HG02759 (cell line): ENCODE results near the gene MAFG.

ENCODE experiments used
- ATAC-seq: cut with Tn5 transposase; IDR thresholded peaks from one replicate; pipeline ENCODE4 v1.9.1; 2021; ENCODE audit warnings: mild to moderate bottlenecking, moderate library complexity; ENCODE audit not compliant: unreplicated experiment

Gene MAFG

DNA sequence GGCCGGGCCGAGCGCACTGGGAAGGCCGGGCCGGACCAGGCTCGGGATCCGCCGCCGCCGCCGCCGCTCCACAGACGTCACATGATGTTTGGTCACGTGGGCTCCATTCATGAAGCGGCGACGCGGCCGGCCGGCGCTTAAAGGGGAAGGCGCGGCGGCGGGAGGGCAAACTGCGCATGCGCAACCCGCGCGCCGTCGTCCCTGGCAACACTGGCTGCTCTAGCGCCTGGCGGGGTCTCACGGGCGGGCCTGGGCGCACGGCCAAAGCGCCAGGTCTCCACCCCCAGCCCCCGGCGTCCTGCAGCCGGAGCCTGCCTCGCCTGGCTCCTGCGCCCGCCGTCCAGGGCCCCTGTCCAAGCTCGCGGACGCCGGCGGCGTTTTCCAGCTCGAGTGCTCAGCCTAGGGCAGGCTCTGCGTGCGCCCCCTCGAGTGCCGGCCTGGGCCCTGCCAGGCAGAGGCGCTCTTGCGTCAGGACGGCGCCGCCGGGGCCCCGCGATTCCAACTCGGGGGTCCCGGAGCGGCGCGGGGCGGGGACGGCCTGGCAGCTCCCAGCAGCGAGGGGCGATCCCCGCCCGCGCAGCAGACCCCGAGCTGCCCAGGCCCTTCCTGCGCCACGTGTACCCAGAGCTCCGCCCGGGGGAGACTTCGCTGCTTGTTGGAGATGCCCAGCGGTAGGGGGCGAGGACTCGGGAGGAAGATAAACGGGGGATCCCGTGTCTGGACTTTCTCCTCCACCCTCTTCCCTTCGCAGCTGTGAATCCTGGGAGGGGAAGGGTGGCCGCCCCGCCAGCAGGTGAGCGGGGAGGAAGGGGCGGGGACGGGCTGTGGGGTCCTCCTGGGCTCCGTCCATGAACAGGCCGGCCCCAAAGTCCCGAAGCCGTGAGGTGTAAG lies at the start of gene MAFG:
Gene MAFG, minus strand, starts transcription at position 83 of the 891 bp plus-strand sequence. CDS start 4,550 bp downstream, outside the sequence.
- peak; percentile 62 for ATAC-seq

DNA sequence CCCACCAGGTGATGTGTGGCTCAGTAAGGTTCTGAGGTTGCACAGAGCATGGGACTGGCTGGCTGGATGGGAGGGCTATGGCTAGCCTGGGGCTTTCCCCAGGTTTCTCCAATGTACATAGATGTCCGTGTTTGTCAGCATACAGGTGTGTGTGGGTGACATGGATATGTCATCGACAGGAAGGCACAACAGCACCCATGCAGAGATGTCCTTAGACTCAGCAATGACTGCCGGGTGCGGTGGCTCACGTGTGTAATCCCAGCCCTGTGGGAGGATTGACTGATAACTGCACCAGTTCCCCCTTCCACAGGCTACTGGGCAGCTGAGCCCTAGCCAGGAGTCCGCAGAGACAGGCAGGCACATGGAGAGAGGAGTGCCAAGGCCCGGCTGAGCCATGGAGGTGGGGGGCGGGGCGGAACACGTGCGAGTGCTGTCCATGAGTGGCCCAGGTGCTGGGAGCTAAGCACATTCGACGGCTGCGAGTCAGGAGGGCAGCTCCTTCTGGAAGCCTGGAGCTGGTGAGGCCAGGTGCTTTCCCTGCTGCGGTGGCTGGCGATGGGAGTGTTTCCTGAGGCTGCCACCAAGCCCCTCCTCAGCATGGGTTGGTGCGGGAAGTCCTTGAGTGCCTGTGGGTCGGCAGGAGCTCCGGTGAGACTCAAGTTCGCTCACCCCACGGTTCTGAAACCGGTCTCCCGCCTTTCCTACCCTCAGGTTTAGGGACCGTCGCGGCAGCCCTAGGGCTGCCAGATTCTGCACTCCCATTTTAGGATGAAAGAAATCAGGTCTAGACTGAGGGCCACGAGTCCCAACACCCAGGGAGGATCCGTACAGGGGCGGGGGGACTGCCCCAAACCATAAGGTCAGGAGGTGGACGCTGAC lies 49.0 kb upstream of the MAFG start:
- peak; percentile 2 for ATAC-seq

DNA sequence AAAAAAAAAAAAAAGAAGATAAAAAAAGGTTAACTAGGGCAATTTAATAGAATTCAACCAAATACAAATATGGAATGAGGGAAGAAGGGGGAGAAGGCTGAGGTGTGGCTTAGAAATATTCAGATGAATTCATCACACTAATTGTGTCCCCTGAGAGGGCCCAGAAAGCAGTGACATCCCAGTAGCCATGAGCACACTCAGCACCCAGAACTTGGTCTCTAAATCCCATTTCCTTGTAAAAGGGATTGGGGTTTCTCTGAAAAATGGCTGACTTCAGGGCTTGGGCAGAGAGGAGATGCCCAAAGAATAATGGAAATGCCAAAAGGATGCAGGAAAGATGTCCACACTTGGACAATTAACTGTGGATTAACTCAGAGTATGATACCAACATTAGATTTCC lies 45.9 kb upstream of the MAFG start:
- no peak for ATAC-seq

DNA sequence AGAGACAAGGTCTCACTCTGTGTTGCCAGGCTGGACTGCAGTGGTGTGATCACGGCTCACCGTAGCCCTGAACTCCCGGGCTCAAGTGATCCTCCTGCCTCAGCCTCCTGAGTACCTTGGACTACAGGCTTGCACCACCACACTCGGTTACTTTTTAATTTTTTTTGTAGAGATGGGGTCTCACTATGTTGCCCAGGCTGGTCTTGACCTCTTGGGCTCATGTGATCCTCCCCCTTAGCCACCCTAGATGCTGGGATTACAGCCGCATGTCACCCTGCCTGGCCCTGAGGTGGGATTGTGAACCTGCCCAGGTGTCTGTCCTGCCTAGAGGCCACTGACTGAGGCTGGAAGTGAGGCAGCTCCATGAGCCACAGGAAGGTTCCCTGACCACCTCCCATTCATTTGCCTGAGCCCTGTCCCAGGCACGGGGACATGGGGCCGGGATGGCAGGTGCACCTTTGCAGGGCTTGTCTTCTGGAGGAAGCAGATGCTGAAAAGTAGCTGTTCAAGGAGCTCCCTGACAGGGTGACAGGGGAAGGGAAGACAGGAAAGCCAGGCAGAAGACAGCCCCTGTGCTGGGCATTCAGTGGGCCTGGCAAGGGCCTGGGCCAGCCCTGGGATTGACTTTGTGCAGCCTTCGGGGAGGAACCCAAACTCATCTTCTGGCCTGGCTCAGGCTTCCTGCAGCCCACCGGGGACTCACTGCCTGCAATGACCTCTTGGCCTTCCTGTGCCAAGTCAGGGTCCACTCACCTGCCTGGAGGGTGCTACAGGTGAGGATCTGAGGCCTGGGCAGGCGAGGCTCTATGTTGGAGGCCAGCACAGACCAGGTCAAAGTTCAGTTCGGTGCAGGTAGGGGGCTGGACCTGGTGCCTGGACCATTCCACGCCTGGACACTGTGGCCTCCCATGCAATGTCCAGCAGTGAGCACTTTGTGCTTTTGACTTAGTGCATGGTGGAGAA lies 41.6 kb upstream of the MAFG start:
- ATAC-seq = no peak

DNA sequence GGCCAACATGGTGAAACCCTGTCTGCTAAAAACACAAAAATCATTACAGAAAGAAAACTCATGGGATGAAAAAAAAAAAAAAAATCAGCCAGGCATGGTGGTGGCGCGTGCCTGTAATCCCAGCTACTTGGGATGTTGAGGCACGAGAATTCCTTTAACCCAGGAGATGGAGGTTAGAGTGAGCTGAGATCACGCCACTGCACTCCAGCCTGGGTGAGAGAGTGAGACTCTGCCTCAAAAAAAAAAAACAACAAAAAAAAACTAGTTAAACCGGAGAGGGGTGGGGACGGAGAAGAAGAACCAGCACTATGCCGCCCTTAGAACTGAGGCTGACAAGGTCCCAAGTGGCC lies 40.8 kb upstream of the MAFG start:
- no peak for ATAC-seq

DNA sequence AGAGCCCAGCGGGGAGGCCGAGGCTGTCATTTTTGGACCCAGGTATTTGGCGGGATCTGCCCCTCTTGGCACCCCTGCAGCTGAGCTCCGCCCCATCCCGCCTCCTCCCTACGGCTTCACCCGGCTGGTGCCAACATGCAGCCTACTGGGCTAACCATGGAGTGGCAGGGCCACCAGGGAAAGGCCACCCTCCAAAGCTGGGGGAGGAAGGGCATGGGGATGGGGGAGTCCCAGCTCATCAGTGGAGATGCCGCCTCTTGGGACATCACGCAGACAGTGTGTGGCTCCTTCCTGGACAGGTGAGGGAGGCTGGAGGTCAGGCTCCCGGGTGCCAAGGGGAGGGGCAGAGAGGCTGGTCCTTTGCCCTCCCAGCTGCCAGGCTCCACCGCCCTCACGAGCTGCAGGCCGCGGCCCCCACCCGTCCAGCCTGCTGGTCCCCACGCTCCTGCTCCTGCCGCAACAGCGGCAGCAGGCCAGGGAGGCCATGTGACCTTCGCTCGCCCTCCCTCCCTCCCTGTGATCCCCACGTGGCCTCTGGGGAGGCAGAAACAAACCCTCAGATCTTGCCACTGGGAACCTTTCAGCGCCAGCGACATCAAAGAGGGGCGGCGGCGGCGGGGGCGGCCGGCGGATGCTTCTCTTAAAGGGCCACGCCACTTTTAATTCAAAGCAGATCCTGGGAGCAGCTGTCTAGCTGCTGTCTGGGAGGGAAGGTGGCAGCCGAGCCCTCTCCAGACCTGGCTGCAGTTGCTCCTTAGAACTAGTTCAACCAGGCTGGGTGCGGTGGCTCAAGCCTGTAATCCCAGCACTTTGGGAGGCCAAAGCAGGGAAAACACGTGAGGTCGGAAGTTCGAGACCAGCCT lies 40.2 kb upstream of the MAFG start:
- ATAC-seq = peak; percentile 52

DNA sequence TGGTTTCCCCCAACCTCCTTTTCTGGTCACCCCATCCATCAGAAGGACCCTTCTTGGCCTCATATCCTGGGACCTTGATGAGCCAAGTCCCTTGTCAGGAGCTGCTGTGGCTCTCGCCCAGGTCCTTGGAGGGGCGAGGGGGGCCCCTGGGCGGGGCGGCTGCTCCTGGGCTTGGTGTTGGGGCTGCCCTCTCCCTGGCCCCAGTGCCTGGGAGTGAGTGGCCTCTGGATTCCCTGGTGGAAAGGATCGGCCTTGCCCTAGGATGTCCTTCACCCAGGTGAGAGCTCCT lies 39.7 kb upstream of the MAFG start:
- no peak for ATAC-seq

DNA sequence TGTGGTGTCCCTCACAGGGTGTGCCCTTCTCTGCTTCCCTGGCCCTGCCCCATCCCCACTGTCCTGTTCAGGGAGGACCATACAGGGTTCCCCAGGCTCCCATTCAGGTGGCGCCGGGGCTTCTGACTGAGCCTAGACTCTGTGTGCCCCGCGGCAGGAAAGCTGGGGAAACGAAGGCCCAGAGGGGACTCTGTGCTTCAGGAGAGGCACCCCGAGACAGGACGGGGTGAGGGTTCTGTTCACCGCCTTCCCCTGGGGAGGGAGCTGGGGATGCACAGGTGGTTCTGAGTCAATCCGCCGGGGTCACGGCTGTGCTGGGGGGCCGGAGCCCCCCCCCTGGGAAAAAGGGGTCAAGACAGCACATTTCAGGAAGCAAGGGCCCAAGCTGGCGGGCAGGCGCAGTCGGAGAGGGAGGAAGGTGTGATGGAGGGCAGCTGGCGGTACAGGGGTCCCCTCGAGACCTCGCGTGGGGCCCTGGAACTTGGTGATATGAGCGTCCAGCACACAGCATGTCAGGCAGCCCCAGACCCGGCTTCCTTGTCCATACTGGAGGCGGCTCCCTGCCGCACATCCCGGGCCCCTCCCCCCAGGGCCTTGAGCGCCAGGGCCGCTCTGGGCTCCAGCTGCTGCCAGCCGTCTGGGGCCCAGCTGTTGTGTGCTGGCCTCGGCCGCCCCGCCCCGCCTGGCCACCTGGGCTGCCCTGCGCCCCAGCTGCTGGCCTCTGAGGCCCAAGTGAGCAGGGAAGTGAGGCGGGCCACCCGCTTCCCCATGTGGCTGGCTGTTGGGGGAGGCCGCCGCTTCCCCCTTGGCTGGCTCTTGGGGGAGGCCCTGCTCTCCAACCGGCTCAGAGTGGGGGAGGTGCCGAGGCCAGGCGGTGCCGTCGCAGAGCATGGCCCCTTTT lies 39.1 kb upstream of the MAFG start:
- ATAC-seq = no peak

DNA sequence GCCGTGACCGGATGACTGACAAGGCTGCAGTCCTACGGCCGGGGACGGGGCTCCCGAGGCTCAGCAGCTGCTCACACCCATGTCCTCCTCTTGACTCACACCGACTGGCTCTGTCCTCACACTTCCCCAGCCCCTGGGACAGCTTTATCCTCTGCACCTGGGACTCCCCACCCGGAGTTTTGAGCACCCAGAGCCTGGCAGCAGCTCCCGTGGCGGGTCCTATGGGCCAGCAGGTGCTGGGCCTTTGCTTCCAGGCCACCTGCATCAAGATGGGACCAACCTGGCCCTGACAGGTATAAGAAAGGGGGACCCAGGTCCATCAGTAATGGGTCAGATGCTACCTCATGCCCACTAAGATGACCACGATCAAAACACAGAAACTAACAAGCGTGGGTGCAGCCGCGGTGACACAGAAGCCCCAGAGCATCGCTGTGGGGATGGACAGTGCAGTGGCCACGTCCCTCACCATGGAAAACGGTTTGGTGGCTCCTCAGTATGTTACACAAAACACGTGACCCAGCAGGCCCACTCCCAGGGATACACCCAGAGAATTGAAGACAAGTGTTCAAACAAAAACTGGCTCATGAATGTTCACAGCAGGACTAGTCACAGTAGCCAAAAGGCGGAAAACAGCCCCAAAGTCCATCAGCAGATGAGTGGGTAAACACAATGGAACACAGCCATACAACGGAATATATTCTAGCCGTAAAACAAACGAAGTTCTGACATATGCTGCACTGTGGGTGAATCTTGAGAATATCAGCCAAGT lies 36.7 kb upstream of the MAFG start:
- no peak for ATAC-seq

DNA sequence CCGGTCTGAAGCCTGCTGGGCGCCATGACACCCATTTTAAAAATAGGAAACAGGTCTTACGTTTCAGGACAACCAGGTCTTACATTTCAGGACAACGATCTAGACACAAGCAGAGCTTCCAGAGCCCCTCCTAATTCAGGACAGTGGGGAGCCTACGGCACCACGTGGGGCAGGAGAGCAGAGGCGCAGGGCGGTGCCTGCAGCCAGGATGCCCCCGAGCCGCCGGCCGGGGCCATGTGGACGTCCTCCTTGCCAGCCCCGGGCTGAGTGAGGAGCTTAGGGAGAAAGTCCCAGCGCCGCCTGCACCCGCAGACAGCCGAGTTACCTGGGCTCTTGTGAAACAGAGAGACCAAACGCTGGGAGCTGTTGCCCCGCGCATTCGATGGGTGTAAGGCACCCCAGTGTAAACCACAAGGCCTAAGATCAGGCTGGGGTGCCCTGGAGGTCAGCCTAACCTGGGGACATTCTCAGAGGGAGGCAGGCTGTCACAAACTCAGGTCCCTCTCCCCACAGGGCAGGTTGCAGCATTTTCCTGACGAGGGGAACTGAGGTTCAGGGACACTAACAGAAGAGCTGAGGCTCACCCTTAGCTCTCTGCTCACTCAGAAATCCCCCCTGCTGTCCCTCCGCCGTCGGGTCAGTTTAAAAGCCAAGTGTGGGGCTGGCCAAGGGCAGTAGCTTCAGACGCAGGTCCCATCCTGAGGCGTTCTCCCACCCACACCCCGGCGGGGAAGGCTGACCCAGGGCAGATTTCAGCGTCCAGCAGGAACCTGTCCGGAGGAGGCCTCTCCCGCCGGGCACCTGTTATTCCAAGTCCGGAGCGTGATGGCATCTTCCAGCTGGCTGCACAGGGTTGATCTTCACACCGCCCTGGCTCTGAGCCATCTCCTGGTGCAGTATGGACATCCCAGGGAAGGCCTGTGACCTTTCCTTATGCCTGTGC lies 35.2 kb upstream of the MAFG start:
- ATAC-seq = no peak

DNA sequence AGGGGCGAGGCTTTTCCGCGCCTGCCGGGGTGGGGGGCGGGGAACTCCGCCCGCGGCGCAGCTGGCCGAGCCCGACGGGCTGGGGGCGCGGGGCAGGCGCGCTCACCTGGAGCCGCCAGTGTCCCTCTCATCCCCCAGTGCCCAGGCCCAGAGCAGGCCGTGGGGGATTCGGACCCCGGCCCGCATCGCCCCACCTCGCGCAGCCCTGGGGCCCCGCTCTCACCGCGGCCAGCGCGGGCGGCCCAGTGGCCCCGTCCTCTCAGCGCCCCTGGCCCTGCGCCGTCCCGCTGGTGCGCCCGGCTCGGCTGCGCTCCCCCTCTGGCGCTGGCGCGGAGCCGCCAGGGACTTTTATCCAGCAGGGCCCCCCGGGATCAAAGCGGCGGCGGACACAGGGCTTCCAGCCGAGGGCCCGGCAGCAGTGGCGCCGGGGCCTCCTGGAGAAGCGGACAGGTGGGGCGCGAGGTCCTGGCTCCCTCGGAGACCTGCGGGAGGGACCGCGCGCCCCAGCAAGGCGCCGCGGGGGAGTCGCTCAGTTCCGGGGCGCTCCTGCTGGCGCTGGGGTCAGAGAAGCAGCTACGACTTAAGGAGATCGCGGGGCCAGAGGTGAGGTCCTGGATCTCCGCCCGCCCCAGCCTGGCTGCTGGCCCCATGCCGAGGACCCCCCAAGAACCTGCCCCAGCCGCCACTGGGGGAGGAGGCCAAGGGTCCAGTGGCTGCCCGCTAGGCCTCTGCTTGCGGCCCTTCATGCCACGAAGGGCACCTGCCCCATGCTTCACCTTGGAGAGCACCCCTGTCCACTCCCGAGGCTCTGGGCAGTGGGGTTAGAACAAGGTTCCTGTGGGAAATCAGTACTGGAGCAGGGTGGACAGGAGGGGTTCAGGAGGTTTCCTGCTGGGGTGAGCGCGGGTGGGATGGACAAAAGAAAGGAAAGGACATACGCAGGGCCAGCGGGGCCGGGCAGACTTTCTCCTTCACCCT lies 34.3 kb upstream of the MAFG start:
- no peak for ATAC-seq

DNA sequence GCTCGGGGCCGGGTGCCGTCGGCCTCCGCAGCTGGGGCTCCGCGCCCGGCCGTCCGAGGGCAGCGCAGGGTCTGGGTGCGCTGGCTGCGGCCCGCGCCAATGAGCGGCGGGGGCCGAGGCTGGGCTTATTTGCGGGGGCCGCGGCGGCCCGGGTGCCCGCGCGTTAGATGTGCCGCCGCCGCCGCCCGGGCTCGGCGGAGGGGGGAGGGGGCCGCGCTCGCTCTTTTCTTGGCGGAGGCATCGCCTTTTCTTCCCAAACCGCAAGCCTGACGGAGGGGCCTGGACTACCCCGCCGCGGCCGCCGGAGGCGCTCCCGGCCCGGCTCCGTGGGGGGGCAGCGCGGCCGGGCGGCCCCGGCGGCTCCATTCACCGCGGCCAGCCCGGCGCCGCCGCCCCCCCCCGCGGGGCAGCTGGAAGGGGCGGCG lies 33.6 kb upstream of the MAFG start, which contains the start of gene NOTUM:
Gene NOTUM, minus strand, starts transcription at position 101 of the 425 bp plus-strand sequence. CDS start 278 bp downstream, outside the sequence.
- ATAC-seq = no peak

DNA sequence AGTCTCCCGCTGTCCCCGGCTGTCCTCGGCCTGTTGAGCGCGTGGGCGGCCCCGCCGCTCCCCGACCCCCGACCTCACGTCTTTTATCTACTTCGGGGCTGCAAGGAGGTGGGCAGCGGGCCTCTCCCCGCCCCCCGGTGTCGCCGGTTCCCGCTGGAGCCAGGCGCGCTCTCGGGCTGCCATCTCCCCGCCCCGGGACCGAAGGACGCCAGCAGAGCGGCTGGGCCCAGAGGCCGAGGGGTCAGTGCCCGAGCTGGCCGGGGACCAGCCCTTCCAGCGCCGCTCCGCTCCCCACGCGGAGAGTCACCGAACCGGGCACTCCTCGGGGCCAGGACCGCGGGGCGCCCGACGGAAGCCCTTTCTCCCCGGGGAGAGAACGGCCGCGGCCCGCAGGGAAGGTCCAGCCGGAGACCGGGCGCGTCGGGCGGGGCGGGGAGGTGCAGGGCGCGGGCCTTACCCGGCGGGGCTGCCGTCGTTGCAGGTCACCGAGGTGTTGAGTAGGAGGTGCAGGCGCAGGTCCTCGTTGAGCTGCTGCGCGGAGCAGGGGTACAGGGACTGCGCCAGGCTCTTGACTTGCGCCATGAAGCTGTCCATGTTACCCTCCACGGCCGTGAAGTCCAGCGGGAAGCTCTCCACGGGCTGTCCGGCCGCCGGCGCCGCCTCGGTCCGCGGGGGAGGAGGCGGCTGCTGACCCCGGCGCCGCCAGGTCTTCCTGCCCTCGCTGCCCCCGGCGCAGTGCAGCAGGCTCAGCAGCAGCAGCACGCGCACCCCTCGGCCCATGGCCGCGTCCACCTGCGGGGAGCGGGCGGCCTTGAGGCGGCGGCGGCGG lies 32.8 kb upstream of the MAFG start:
- no peak for ATAC-seq

DNA sequence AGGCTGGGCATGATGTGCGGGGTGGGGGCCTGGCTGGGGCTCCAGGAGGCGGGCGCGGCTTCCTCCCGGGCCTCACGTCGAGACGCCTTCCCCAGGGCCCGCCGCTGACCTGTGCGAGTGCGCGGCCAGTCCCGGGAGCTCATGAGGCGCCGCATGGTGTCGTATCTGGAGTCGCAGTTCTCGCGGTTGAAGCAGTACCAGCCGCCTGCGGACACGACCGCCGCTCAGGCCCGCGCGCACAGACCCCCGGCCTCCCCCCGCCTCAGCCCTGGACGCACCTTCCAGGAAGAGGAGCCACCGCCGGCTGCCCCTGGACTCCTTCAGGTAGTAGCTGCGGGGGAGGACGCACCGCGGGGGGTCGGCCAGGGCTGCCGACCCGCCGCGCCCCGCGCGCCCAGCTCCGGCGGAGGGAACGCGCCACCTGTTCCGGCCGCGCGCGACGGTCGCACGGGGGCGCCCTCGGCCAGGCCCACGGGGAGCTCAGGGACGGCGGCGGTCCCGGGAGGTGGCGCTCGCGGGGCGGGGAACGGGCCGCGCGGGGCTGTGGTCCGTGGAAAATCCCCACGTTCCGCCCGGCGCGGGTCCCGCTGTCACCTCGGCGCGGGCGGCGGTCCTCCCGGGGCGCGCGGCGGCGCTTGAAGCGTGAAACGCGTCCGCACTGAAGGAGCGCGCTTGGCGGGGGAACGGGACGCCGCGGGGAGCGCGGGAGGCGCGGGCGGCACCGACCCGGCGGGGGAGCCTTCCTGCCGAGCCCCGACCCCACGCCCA lies 32.0 kb upstream of the MAFG start:
- peak; percentile 72 for ATAC-seq
